Ureter (tissue), 1 donor: ENCODE results near the gene GLE1. TPM values are rescaled to one million over a fixed set of nuclear protein-coding genes. Genes with fewer than 3 reads are reported as not detected.

Experiments
- total RNA-seq: library from RNA; stranded (reverse); gene quantifications from one replicate; pipeline ENCODE4 v1.2.4, GENCODE V29; 2023
- donor health status: DM: yes; HTN: yes; CAD: no.

GLE1 gene
- total RNA-seq, 1 donor from 2014 or later: 19.8 TPM

Other genes with a start within 250 kb of the GLE1 start
- gene GOLGA2, start 228.7 kb upstream of the GLE1 start, total RNA-seq: 125 TPM
- gene SWI5, start 228.4 kb upstream of the GLE1 start, total RNA-seq: 21.9 TPM
- 32.7 TPM for gene TRUB2, start 182.3 kb upstream of the GLE1 start, total RNA-seq
- 91.8 TPM for gene COQ4, start 181.9 kb upstream of the GLE1 start, total RNA-seq
- 37.1 TPM for gene SLC27A4, start 164.2 kb upstream of the GLE1 start, total RNA-seq
- gene URM1, start 133.3 kb upstream of the GLE1 start, total RNA-seq: 57.7 TPM
- 51.3 TPM for gene CERCAM, start 83.9 kb upstream of the GLE1 start, total RNA-seq
- 24.0 TPM for gene ODF2, start 48.7 kb upstream of the GLE1 start, total RNA-seq
- 398 TPM for gene SPTAN1, start 47.9 kb downstream of the GLE1 start, total RNA-seq
- 36.1 TPM for gene DYNC2I2, start 152.1 kb downstream of the GLE1 start, total RNA-seq
- 390 TPM for gene SET, start 184.5 kb downstream of the GLE1 start, total RNA-seq
- gene PKN3, start 197.8 kb downstream of the GLE1 start, total RNA-seq: 11.1 TPM
- 26.3 TPM for gene ZDHHC12, start 219.4 kb downstream of the GLE1 start, total RNA-seq